HL-60/S4 treated with phorbol 12-myristate 13-acetate at 8.2 ng/mL for 4 days and 3 days (cell line): Measurements from ENCODE around the gene DPP10.
"Not testable (repeated sequence)": the region's sequence is repeated elsewhere in the genome, so short reads cannot be mapped to it uniquely, and the experiment has no call there.

Experiments used
- in situ Hi-C: fragments of 300-500 bp; cut with MboI; formaldehyde crosslinking; loops from 2 replicates; pipeline ENCODE4 v1.15.0; 2022; ENCODE audit warnings: low sequenced_read_pairs

Gene DPP10

DNA sequence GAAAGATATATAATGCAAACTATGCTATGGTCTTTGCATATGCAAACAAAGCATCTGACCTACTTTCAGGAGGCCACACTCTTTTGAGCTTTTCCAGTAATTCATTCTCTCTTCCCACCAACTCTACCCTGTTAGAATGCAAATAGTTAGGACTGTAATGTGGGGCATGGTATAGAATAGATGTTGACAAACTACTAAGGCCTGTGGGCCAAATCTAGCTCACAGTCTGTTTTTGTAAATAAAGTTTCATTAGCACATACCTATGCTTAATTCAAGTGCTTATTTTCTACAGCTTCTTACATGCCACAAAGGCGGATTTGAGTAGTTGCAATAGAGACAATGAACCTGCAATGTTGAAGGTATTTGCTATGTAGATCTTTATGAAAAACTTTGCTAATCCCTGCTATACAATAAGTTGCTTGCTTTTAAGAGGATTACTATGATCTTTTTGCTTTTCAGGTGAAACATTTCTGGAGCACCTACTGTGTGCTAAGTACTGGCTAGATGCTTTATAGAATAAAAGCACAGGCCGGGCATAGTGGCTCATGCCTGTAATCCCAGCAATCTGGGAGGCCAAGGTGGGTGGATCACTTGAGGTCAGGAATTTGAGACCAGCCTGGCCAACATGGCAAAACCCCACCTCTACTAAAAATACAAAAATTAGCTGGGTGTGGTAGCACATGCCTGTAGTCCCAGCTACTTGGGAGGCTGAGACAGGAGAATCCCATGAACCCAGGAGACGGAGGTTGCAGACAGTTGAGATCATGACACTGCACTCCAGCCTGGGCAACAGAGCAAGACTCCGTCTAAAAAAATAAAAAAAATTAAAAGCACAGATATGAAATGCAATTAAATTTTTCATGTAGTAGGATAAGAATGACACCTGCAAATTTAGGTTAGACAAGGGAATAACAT lies 267.8 kb downstream of the DPP10 start:
- in situ Hi-C loops = no loop called here

DNA sequence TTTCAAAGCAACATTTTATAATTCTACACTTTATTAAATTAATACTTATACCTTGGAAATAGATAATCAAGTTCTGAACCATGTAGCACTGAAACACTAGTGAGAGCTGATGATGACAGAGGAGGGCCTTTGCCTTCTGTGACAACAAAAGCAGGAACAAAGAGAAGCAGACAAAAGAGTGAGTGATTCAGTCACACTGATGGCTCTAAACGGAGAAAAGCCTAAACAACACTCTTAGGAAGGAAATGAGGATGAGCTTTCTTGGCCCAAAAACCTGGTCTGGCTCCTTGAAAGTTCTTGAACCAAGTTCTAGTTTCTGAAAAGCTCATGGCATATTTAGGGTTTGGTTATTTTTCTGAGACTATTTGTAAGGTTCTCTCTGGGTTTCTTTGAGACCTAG lies 271.9 kb downstream of the DPP10 start:
- in situ Hi-C loops = no loop called here

DNA sequence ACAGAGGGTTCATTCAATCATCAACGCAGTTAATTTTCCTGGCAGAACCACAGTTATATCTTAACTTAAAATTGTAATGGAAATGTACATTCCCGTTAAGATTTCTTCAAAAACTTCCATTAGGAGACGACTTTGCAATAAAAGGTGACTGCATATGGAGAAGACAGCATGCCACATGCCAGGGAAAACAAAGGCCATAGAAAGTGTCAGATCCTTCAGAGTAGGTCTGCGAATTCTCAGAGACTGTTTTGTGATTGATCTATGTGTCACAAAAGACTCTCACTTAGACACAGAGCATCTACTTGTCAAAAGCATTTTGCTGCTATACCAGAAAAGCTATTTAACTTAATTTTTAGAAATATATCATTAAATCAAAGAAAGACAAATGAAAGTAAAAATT lies 274.6 kb downstream of the DPP10 start:
- in situ Hi-C loops = no loop called here

DNA sequence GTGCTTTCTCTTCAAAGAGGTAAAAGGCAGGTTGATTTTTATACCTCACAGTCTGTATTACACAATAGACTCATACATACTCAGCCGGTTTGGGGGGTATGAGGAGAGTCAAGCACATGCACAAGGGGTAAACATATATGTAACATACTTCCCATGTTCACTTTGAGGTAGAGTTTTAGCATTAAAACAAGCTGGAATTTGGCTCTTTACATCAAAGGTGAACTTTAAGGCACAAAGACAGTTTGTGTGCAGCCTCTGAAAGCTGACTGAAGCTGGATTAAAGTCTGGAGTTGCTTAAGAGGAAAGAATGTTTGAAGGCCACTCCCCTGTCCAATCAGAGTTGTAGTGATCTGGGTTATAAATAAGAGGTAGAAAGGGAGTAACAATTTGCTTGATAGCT lies 282.0 kb downstream of the DPP10 start:
- in situ Hi-C loops = no loop called here

DNA sequence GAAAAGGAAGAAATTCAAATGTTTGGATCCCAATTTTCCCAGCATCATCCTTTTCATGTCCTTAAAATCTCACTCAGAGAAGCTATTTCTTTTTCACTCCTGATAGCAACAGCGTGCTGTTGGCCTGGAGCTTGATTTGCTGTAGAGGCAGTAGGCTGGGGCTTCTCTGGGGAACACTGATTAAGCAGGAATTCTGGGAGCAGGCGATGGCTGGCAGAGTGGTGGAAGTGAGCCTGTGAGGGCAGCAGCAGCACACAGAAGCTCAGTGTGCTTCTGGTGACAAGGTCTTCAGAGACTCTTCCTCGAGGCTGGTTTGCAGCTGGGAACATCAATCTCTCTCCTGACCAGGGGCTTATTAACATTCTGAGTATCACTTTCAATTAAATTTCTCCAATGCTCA lies 284.6 kb downstream of the DPP10 start:
- in situ Hi-C loops = no loop called here

DNA sequence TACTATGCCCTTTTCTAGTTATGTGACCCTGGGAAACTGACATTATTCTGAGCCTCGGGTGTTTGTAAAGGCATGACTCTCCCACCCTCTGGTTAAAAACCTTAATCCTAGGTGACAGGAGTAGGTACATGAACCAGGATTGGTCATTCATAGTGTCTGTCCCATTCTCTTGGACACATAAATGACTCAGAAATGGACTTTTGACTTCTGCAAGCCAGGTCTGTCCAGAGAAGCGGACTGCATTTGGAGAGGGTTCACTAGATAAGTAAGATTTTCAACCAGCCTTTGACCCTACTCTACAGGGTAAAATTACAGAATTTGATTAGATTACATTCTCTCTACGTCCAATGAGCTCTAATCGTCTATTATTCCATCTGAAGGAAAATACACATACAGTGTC lies 285.9 kb downstream of the DPP10 start:
- in situ Hi-C loops = no loop called here

DNA sequence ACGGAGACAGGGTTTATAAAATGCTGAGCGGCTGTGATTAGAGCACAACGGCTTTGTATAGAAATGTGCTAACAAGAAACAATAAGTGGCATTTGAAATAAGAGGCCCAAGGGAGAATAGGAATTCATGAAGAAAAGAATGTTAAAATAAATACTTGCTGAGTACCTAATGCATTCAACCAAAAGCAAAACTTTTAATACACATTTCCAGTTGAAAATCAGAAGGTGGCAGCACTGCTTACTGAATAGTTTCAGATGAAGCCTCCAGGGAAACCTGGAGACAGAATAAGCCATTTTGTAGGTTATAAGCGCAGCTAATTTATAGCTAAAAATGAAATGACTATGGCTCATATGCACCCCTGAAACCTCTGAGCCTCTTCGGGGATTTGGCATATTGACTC lies 286.6 kb downstream of the DPP10 start:
- in situ Hi-C loops = no loop called here

DNA sequence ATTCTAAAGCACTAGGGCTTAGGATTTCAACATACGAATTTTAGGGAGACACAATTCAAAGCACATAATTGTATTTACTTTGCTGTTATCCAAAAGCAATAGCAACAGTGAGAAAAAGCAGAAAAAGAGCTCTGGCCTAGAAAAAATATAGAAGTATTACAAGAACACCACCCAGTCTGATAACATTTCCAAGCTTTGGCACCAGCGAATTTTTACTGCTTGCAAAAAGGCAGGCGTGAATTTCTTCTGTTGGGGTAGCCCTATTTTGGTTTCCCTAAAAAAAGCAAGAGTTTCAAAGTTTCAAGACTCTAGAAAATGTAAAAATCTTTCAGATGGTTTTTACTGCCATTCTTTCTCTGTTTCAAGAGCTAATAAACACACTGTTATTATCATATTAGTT lies 292.7 kb downstream of the DPP10 start:
- in situ Hi-C loops = no loop called here

DNA sequence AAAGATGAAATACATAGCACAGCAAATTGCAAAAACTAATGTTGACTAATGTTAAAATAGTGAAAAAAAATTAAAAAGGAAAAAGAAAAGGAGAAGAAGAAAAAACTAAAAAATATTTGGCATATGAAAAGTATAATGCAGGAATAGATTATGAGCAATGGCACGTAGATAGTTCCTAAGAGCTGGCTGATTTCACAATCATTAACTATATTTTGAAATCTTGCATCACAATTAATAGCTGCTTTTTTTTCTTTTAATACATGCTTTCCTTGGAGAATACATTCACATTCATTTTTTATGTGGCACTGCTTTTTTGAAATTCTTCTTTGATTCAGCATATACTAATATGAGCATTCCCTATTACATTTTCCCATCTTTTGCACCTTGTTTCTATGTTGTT lies 299.8 kb downstream of the DPP10 start:
- in situ Hi-C loops = no loop called here

DNA sequence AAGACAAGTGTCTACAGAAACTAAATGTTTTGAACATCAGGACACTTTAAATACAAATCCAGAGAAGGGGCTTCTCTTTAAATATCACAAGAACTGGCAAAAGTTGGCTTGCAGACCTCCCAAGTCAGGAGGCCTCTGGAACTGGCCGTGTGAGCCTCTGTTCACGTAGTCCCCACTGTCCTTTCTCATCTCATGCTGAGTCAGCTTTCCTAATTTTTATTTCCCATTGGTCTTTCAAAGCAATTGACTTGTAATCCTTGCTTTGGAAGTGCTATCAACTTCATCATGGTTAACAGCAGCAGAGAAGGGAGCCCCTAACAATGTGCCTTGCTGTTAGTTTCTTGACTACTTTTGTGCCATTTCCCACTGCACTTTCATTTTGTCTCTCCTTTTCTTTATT lies 303.3 kb downstream of the DPP10 start:
- in situ Hi-C loops = no loop called here

DNA sequence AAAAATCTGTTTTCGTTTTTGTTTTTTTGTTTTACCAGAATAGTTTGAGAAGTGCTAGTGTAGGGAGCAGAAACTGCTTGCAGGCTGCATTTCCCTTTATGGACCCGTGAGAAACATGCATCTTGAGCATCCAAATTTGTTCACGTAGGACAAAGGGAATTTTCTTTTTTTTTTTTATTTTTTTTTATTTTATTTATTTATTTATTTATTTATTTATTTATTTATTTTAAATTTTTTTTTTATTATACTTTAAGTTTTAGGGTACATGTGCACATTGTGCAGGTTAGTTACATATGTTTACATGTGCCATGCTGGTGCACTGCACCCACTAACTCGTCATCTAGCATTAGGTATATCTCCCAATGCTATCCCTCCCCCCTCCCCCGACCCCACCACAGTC lies 305.7 kb downstream of the DPP10 start:
- in situ Hi-C loops = not testable (repeated sequence)

DNA sequence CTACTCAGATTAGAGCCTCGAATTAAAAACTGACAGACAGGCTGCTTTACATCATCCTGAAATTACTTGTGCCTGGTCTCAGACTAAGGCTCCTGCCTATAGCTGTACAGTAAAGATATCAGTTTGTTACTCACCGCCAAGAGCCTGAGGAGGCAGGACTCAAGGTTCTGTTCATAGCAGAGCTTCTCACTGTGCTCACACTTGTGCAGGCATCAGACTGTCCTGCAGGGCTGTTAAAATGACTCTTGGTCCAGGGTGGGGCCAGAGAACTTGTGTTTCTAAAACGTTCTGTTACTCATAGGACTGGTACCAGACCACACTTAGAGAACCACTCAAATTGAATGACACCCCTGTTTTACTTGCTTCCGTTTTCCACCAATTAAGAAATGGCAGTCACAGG lies 310.0 kb downstream of the DPP10 start:
- in situ Hi-C loops = no loop called here

DNA sequence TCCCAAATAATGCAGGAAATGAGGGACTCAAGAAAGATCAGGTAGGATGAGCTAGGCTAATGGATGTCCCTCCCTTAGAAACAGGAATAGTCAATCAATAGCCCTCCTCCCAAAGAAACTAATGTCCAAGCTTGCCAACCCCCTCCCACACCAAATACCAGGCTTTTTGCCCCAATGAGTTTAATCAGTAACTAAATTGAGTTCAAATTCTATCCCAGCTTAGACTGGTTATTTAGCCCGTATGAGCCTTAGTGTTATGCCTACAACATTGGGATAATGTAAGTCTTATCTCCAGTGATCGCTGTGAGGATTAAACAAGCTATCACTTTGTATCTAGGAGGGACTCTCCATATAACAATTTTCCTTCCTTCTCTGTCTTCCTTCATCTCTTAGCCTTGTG lies 310.7 kb downstream of the DPP10 start:
- in situ Hi-C loops = no loop called here

DNA sequence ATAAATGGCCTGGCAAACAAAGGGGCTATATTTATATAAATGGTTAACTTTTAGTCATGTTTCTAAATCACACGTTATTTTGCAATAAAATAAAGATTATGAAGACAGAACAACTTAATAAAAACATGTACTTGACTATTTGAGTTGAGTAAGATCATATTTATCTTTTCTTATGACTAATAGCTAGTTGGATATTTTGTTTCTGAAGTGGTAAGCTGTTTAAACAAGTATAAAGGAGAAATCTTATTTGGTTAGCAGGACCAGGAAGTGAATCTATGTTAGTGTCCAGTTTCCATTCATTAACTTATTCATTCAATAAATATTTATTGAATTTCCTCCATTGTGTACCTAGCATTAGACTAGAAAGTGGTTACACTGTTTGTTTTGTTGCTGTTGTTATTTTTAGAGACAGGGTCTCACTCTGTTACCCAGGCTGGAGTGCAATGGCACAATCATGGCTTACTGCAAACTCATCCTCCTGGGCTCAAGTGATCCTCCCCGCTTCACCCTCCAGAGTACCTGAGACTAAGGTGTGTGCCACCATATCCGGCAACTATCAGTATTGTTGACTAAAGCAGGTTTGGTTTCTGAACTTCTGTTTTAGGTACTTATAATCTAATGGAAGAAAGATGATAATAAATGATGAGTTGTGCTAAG lies 312.6 kb downstream of the DPP10 start:
- in situ Hi-C loops = no loop called here

DNA sequence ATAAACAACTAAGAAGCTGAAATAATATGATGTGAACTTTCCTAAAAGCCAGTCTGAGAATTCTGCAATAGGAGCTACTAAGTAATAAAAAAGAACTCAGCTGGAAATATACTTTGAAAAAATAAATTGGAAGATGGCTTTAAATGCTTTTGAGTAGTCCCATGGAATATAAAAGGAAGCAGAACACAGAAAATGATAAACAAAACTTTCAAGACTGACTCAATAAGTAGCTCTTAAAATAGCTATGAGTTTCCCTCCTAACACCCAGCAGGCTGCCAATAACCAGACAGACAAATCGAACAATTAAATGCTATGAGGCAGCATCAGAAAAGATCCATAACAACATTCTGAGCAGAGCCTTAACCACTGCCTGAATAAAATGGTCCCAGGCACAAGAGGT lies 319.9 kb downstream of the DPP10 start:
- in situ Hi-C loops = no loop called here

DNA sequence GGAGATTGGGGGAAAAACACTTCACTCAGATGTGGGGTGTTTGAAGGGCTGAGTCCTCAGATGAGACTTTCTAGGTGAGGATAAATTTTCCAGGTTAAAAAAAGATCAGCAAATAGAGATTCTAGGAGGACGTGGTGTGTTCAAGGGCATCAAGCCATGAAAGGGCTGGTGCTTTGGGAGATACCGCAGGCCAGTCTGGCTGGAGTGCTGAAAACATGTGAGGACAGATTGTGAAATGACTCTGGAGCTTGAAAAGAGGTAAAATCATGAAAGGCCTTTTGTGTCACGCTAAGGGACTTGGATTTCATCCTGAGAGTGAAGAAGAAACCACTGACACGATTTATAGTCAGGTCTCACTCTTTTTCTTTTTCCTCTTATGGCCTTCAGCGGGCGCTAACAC lies 320.5 kb downstream of the DPP10 start:
- in situ Hi-C loops = no loop called here

DNA sequence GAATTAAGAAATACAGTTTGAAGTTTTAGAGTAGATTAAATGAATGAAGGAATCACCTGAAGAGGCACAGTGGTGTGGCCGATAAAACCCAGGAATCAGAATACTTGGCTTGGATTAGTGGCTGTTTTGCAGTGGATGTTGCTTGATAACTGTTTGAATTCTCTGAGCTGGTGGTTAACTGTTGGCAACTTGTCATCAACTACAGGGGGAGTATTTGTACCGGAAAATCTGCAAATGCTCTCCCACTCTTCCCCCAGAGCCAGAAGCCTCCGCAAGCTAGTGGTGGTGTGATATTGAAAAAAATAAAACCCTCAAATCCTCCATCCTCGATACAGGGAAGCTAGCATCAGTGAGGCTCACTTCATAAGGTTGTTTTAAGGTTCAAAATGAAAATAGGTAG lies 326.7 kb downstream of the DPP10 start:
- in situ Hi-C loops = no loop called here

DNA sequence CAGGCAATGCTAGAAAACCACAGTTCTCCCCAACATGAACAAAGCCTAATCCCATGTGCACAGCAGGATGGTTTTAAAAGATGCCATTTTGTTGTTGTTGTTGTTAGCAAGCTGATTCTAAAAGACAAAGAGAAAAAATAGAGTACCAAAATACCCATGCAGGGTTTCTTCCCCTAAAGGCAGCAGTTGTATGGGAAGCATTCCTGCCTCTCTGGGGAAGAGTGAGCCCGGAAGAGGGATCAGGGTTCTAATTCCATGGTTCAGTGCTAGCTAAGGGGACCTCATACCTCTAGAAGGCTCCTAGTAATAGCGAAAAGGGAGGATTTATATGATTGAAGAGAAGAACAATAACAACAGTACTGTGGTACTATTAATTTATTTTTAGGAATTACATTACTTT lies 327.6 kb downstream of the DPP10 start:
- in situ Hi-C loops = no loop called here

DNA sequence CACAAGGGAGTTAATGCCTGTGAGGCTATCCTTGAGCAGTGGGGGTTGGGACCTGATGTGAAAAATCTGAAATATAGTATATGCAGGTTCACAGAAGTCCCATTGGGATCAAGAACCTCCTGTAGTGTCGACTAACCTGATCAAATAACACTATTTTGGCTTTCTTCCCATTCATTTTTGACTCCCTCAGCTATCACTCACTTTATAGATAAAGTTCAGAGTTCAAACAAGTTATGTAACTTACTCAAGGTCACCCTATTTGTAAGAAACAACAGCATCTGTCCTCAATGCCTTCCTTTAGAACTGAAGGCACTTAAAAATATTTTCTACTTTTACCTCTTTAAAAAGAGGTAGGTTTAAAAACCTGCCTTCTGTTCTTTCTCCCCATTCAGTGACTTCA lies 341.6 kb downstream of the DPP10 start:
- in situ Hi-C loops = no loop called here

DNA sequence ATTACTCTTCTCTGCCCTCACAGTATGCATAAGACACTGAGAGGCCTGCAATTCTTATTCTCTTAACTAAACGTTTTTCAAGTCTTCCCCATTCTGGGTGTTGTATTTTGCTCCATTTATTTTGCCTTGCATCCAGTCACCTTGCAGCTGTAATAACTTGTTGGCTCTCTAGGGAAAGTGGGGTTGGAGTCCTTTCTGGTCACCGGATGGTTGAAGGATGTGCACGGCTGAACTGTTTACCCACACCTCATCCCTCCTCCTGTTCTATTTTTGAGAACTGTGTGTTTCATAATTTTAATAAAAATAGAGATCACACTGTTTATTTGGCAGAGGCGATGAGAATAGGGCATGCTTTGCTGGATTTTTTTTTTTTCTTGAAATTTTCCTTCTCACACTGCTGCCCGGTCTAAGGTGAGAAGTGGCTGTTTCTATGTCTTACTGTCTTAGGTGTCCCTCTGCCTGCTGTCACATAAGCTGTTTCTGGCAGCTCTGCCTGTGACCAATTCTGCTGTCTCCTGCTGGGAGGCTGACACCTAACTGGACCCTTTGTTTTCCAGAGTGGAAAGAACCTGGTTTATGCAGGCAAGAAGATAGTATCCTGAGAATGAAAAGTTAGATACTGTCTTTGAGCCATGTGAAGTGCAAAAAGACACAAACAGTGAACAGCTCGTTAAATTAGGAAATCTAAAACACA lies 342.6 kb downstream of the DPP10 start:
- in situ Hi-C loops = no loop called here

DNA sequence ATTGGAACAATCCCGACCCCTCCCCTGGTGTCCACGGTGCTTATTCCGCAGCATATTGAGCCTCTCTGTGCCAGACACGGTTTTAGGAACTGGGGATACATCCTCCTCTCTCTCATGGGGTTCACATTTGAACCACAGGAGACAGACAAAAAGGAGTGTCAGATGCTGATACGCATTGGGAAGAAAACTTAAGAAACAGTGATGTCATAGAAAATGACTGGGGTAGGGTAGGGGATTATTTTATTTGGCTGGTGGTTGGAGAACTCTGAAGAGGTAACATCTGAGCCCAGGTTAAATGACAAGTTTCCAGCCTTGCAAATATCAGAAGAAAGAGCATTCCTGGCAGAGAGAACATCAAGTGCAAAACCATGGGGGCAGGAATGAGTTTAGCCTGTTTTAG lies 344.5 kb downstream of the DPP10 start:
- in situ Hi-C loops = no loop called here

DNA sequence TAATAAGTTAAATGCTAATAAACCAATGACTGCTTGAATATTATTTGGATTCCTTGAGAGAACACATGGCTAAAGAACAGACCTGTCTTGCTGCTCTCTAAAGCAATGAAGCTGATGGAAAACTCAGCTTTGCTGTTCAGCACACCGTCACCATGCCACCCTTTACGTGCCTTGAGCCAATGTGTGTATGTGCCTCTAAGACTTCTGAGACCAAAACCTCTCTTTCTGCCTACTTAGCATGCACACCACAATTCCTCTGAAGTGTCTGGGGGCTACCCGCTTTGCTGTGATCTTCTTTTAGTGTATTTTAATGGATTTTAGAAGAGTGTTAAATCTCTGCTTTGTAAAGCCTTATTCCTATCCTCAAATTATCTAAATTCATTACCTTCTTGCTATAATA lies 345.0 kb downstream of the DPP10 start:
- in situ Hi-C loops = no loop called here
